Brain pericyte (primary cell): ENCODE measurements around the gene ZNF790.

Source experiments
- DNase-seq: peaks from one replicate; pipeline ENCODE4 v3.0.0-alpha.2; 2012; ENCODE audit warnings: low read depth, low spot score

The ZNF790 gene

GRCh38 chr19:36772311-36773222 is 65.6 kb downstream of the ZNF790 start, which contains the start of gene ZNF850:
ZNF850 (minus strand) TSS chr19:36772807; CDS start chr19:36762606, 10,201 bp downstream.
- peak; percentile 82 for DNase-seq

- DNase-seq, result peak; percentile 45
These were observed 66.6 kb downstream of the ZNF790 start for GRCh38 chr19:36771261-36772231.
